ENCODE measurements around the gene IPO13. TPM values are rescaled to one million over a fixed set of nuclear protein-coding genes. Genes with fewer than 3 reads are reported as not detected.

The IPO13 gene
- total RNA-seq, 2 experiments from 2014 or later: 16.2 to 16.5 TPM

- TF ChIP-seq CTCF (IDR thresholded peaks at IDR 0.05): no peak
- Mint-ChIP-seq H3K4me1 (ENCODE audit: low read depth) (no peaks in the 10 kb centered on the region), H3K9me3 (no peaks in the 10 kb centered on the region), H3K36me3 (ENCODE audit: low read depth) (peaks cover 14% of the 10 kb centered on the region), H3K27me3 (no peaks in the 10 kb centered on the region), H3K27ac (no peak overlapping the region), H3K4me3 (no peak overlapping the region)
- intact Hi-C loops (cut with micrococcal nuclease): no loop called here
- no peak for DNase-seq
- ChIA-PET CTCF (no interaction called here), POLR2A (no interaction called here)
- no peak for ATAC-seq
Measured at GRCh38 chr1:43998000-43998378, 51.2 kb downstream of the IPO13 start.

- ChIA-PET CTCF (interaction anchor here (1.0 to 1.6 kb wide), 3 partner anchors 47 to 65 kb away, joined by 3 to 8 read pairs (median 6); no protein-coding TSS in a partner anchor), POLR2A (interaction anchor here (1.3 kb wide), 1 partner anchor 30 kb away, joined by 3 read pairs; no protein-coding TSS in a partner anchor)
- Mint-ChIP-seq H3K27ac (no peak overlapping the region), H3K4me3 (no peak overlapping the region), H3K9me3 (no peaks in the 10 kb centered on the region), H3K4me1 (ENCODE audit: low read depth) (no peaks in the 10 kb centered on the region), H3K27me3 (no peaks in the 10 kb centered on the region), H3K36me3 (ENCODE audit: low read depth) (peaks cover 14% of the 10 kb centered on the region)
- DNase-seq: no peak
- ATAC-seq: no peak
- TF ChIP-seq CTCF (IDR thresholded peaks at IDR 0.05): no peak
- intact Hi-C loops (cut with micrococcal nuclease): no loop called here
Measured at GRCh38 chr1:43999455-43999854, 52.7 kb downstream of the IPO13 start.

- CTCF ChIA-PET: interaction anchor here (1.0 to 1.6 kb wide), 3 partner anchors 47 to 65 kb away, joined by 3 to 8 read pairs (median 6); no protein-coding TSS in a partner anchor
Measured at GRCh38 chr1:44000122-44000665, 53.4 kb downstream of the IPO13 start.

GRCh38 chr1:44002165-44002564 is 55.4 kb downstream of the IPO13 start:
- Mint-ChIP-seq H3K9me3 (no peaks in the 10 kb centered on the region), H3K4me1 (ENCODE audit: low read depth) (no peaks in the 10 kb centered on the region), H3K36me3 (ENCODE audit: low read depth) (peaks cover 23% of the 10 kb centered on the region), H3K27ac (no peak overlapping the region), H3K4me3 (no peak overlapping the region), H3K27me3 (no peaks in the 10 kb centered on the region)
- intact Hi-C loops (cut with micrococcal nuclease): loop anchor here (5.0 kb wide), 1 partner anchor 35 kb away; no protein-coding TSS in a partner anchor
- TF ChIP-seq CTCF (IDR thresholded peaks at IDR 0.05): no peak
- DNase-seq: no peak
- ChIA-PET CTCF (no interaction called here), POLR2A (interaction anchor here (1.1 to 1.3 kb wide), 2 partner anchors 35 to 62 kb away, joined by 3 to 4 read pairs; no protein-coding TSS in a partner anchor)
- ATAC-seq: no peak

More at GRCh38 chr1:44000122-44000665, 53.4 kb downstream of the IPO13 start:
- no peaks in the 10 kb centered on the region for H3K27me3 Mint-ChIP-seq
- H3K4me3 Mint-ChIP-seq: no peak overlapping the region
- no peaks in the 10 kb centered on the region for H3K9me3 Mint-ChIP-seq
- intact Hi-C loops (cut with micrococcal nuclease): loop anchor here (5.0 kb wide), 1 partner anchor 37 kb away; no protein-coding TSS in a partner anchor
- ATAC-seq: no peak
- H3K36me3 Mint-ChIP-seq (ENCODE audit: low read depth): peaks cover 14% of the 10 kb centered on the region
- H3K4me1 Mint-ChIP-seq (ENCODE audit: low read depth): no peaks in the 10 kb centered on the region
- POLR2A ChIA-PET: interaction anchor here (1.3 kb wide), 2 partner anchors 10 to 30 kb away, joined by 3 read pairs; no protein-coding TSS in a partner anchor
- DNase-seq: no peak
- no peak overlapping the region for H3K27ac Mint-ChIP-seq
- TF ChIP-seq CTCF (IDR thresholded peaks at IDR 0.05): no peak

DNA sequence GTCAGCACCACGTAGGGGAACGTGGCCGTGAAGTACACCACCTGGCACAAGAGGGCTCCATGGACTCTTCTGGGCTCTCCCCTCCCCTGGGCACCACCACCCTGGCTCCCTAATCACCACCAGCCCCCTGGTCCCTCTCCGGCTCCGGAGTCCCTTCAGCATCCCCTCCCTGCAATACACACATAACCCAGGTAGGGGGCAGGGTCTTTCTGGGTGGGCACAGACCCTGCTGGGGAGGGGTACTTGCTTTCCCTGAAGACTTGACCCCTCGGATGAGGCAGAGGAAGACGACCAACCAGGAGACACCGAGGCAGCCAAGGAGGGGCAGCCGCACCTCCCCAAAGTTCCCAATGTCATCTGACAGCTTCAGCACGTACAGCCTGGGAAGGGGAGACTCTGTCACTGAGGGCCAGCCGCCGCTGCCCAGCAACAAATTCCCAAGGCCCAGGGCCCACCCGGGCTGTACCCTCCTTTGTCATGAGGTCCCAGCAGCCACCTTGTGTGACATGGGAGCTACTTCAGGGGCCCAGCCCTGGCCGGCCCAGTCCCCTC is 55.9 kb downstream of the IPO13 start:
- Mint-ChIP-seq H3K4me1 (ENCODE audit: low read depth) (no peaks in the 10 kb centered on the region), H3K27ac (no peak overlapping the region), H3K36me3 (ENCODE audit: low read depth) (peaks cover 23% of the 10 kb centered on the region), H3K27me3 (no peaks in the 10 kb centered on the region), H3K9me3 (no peaks in the 10 kb centered on the region), H3K4me3 (no peak overlapping the region)
- intact Hi-C loops (cut with micrococcal nuclease): loop anchor here (5.0 kb wide), 1 partner anchor 35 kb away; no protein-coding TSS in a partner anchor
- DNase-seq (no peak), ATAC-seq (no peak)
- POLR2A ChIA-PET: interaction anchor here (0.6 to 2.1 kb wide), 4 partner anchors 11 to 536 kb away, joined by 3 to 7 read pairs (median 4); partner anchors contain the start of gene CCDC24
- CTCF ChIA-PET: no interaction called here
- peak; percentile 17 for TF ChIP-seq CTCF (IDR thresholded peaks at IDR 0.05)
